GM12874 (cell line): Measurements from ENCODE around the gene B3GAT1.

Experiments used
- CTCF ChIP-seq: IDR thresholded peaks from 2 replicates; pipeline ENCODE4 v1.5.1; 2011; ENCODE audit warnings: low read depth, mild to moderate bottlenecking, control low read depth, low read length, moderate library complexity; ENCODE audit not compliant: insufficient read depth

Gene B3GAT1

GRCh38 chr11:134437821-134438220 is 25.8 kb upstream of the B3GAT1 start:
- TF ChIP-seq CTCF, result no peak

- TF ChIP-seq CTCF, result no peak
Measured at GRCh38 chr11:134436781-134437180, 24.7 kb upstream of the B3GAT1 start.

- no peak for TF ChIP-seq CTCF
Measured at GRCh38 chr11:134433806-134434205, 21.8 kb upstream of the B3GAT1 start.

GRCh38 chr11:134433251-134433650 is 21.2 kb upstream of the B3GAT1 start:
- no peak for TF ChIP-seq CTCF

- TF ChIP-seq CTCF, result no peak
Measured at GRCh38 chr11:134432776-134433175, 20.7 kb upstream of the B3GAT1 start.

- no peak for TF ChIP-seq CTCF
Measured at GRCh38 chr11:134429106-134429505, 17.1 kb upstream of the B3GAT1 start.

GRCh38 chr11:134425816-134426536 is 13.9 kb upstream of the B3GAT1 start:
- no peak for TF ChIP-seq CTCF
